Measurements from ENCODE around the gene MAP3K5.

The MAP3K5 gene

DNA sequence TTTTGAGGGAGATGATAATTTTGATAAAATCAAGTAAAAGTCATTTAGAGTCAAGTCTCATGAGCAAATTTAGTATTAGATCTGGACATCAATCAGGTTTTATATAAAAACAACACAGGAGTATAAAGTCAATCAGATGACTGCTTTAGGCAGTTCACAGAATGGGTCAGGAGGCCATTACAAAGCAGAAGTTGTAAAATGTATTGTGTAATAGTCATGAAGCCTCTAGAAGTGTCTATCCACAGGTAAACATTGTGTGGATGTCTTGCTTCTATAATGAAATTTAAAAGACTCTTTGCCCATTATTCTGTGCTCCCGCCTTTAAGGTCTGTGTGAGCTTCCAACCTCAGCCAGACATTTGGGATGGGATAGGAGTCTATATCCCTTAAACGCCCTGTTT, 270.9 kb downstream of the MAP3K5 start:
- no peaks in the 10 kb centered on the region for H3K9me2 ChIP-seq (ENCODE audit: low read depth, low read length)
- no peak overlapping the region for H2AFZ ChIP-seq (ENCODE audit: low read length)
- no peaks in the 10 kb centered on the region for H3K4me1 ChIP-seq (ENCODE audit: insufficient read depth, low read length, severe bottlenecking)
- H3K9me3 ChIP-seq (ENCODE audit: low read length) = no peaks in the 10 kb centered on the region
- no peaks in the 10 kb centered on the region for H3K27me3 ChIP-seq (ENCODE audit: insufficient read depth, low read length)
- no peak overlapping the region for H3K4me2 ChIP-seq (ENCODE audit: low read length)
- TF ChIP-seq, protein P1, sequence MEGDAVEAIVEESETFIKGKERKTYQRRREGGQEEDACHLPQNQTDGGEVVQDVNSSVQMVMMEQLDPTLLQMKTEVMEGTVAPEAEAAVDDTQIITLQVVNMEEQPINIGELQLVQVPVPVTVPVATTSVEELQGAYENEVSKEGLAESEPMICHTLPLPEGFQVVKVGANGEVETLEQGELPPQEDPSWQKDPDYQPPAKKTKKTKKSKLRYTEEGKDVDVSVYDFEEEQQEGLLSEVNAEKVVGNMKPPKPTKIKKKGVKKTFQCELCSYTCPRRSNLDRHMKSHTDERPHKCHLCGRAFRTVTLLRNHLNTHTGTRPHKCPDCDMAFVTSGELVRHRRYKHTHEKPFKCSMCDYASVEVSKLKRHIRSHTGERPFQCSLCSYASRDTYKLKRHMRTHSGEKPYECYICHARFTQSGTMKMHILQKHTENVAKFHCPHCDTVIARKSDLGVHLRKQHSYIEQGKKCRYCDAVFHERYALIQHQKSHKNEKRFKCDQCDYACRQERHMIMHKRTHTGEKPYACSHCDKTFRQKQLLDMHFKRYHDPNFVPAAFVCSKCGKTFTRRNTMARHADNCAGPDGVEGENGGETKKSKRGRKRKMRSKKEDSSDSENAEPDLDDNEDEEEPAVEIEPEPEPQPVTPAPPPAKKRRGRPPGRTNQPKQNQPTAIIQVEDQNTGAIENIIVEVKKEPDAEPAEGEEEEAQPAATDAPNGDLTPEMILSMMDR (IDR thresholded peaks at IDR 0.05; ENCODE audit: low read length) = no peak
- TF ChIP-seq EZH2 (IDR thresholded peaks at IDR 0.05; ENCODE audit: borderline replicate concordance, low read length) = no peak
- no peaks in the 10 kb centered on the region for H3K79me2 ChIP-seq (ENCODE audit: insufficient read depth, low read length)
- H3K27ac ChIP-seq (ENCODE audit: low read depth, low read length, poor library complexity, severe bottlenecking) = no peak overlapping the region
- no peak overlapping the region for H3K9ac ChIP-seq (ENCODE audit: low read length)
- H3K4me3 ChIP-seq (ENCODE audit: low read depth, low read length, poor library complexity, severe bottlenecking) = no peak overlapping the region
- H4K20me1 ChIP-seq (ENCODE audit: insufficient read depth, low read length) = no peaks in the 10 kb centered on the region
- no peaks in the 10 kb centered on the region for H3K36me3 ChIP-seq (ENCODE audit: insufficient read depth, low read length)
- no peaks in the 10 kb centered on the region for H3F3A ChIP-seq (ENCODE audit: insufficient read depth, low read length)

DNA sequence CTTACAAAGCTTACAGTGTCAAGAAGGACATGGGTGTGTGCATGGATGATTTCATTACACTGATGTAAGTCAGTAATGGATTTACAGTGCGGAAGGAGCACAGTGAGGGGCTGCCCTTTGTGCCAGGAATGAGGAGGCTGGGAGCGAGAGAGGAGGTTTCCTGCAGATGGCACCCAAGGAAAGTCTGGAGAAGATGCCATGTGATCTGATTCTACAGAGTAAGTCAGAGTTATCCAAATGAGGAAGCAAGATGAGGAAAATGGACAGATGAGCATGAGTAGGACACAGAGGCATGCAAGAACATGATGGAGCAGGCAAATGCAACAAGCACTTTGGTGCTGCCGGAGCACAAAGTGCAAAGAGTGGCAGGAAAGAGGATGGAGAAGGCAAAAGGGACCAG, 271.8 kb downstream of the MAP3K5 start:
- Histone ChIP-seq H2AFZ (ENCODE audit: low read length) (no peak overlapping the region), H3K36me3 (ENCODE audit: insufficient read depth, low read length) (no peaks in the 10 kb centered on the region), H3K27ac (ENCODE audit: low read depth, low read length, poor library complexity, severe bottlenecking) (no peak overlapping the region), H3K79me2 (ENCODE audit: insufficient read depth, low read length) (no peaks in the 10 kb centered on the region), H3K4me3 (ENCODE audit: low read depth, low read length, poor library complexity, severe bottlenecking) (no peak overlapping the region), H3K4me2 (ENCODE audit: low read length) (no peak overlapping the region), H3K27me3 (ENCODE audit: insufficient read depth, low read length) (no peaks in the 10 kb centered on the region), H3K9me2 (ENCODE audit: low read depth, low read length) (no peaks in the 10 kb centered on the region), H3F3A (ENCODE audit: insufficient read depth, low read length) (no peaks in the 10 kb centered on the region), H3K9me3 (ENCODE audit: low read length) (no peaks in the 10 kb centered on the region), H3K9ac (ENCODE audit: low read length) (no peak overlapping the region), H4K20me1 (ENCODE audit: insufficient read depth, low read length) (no peaks in the 10 kb centered on the region), H3K4me1 (ENCODE audit: insufficient read depth, low read length, severe bottlenecking) (no peaks in the 10 kb centered on the region)
- TF ChIP-seq EZH2 (IDR thresholded peaks at IDR 0.05; ENCODE audit: borderline replicate concordance, low read length) = no peak
- TF ChIP-seq, protein P1 (IDR thresholded peaks at IDR 0.05; ENCODE audit: low read length) = no peak

DNA sequence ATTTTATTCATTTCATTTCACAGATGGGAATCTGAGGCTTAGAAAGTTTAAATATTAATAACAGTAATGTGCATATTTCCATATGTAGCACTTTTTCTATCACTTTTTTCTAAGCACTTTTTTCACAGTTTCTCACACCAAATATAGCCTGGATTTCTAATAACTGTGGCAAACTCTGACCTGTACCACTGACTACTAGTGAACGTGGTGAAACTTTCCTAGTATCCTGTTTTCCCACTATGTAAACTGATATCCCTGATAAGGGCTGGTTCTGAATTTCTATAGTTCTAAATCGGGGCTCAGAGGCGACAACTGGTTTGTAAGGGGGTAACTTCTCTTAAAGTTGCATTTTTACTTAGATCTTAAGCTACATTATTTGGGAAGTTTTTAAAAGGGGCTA, 274.7 kb downstream of the MAP3K5 start:
- Histone ChIP-seq H3K79me2 (ENCODE audit: insufficient read depth, low read length) (no peaks in the 10 kb centered on the region), H3K9ac (ENCODE audit: low read length) (no peak overlapping the region), H3K4me3 (ENCODE audit: low read depth, low read length, poor library complexity, severe bottlenecking) (no peak overlapping the region), H3K36me3 (ENCODE audit: insufficient read depth, low read length) (no peaks in the 10 kb centered on the region), H4K20me1 (ENCODE audit: insufficient read depth, low read length) (no peaks in the 10 kb centered on the region), H3K4me2 (ENCODE audit: low read length) (no peak overlapping the region), H2AFZ (ENCODE audit: low read length) (no peak overlapping the region), H3K9me2 (ENCODE audit: low read depth, low read length) (no peaks in the 10 kb centered on the region), H3F3A (ENCODE audit: insufficient read depth, low read length) (no peaks in the 10 kb centered on the region), H3K27me3 (ENCODE audit: insufficient read depth, low read length) (no peaks in the 10 kb centered on the region), H3K4me1 (ENCODE audit: insufficient read depth, low read length, severe bottlenecking) (no peaks in the 10 kb centered on the region), H3K27ac (ENCODE audit: low read depth, low read length, poor library complexity, severe bottlenecking) (no peak overlapping the region), H3K9me3 (ENCODE audit: low read length) (no peaks in the 10 kb centered on the region)
- no peak for TF ChIP-seq EZH2 (IDR thresholded peaks at IDR 0.05; ENCODE audit: borderline replicate concordance, low read length)
- TF ChIP-seq, protein P1 (IDR thresholded peaks at IDR 0.05; ENCODE audit: low read length) = no peak

Data from OCI-LY1 (cell line).